ENCODE measurements around the gene OLFM4. TPM values are rescaled to one million over a fixed set of nuclear protein-coding genes. Genes with fewer than 3 reads are reported as not detected.

OLFM4 gene, protein sequence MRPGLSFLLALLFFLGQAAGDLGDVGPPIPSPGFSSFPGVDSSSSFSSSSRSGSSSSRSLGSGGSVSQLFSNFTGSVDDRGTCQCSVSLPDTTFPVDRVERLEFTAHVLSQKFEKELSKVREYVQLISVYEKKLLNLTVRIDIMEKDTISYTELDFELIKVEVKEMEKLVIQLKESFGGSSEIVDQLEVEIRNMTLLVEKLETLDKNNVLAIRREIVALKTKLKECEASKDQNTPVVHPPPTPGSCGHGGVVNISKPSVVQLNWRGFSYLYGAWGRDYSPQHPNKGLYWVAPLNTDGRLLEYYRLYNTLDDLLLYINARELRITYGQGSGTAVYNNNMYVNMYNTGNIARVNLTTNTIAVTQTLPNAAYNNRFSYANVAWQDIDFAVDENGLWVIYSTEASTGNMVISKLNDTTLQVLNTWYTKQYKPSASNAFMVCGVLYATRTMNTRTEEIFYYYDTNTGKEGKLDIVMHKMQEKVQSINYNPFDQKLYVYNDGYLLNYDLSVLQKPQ
- not detected in 2 replicates for total RNA-seq

DNA sequence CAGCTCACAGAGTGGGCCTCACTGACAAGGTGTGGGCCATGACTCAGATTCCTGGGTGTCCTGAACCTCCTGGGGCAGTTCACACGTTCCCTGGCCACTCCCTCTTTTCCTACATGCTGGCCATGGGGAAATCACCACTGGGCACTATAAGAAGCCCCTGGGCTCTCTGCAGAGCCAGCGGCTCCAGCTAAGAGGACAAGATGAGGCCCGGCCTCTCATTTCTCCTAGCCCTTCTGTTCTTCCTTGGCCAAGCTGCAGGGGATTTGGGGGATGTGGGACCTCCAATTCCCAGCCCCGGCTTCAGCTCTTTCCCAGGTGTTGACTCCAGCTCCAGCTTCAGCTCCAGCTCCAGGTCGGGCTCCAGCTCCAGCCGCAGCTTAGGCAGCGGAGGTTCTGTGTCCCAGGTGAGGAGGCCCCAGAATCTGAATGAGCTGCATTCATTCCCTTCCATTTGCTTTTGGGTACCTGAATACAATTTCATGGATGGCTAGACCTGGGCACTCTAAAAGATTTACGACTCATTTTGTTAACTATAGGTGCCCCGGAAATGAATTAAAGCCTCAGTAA lies at the start of gene OLFM4:
Gene OLFM4, plus strand, starts transcription at position 177 of the 567 bp plus-strand sequence. Its CDS starts 24 bp downstream, at position 201.
- Mint-ChIP-seq H3K27ac (no peak within 1 kb of the TSS), H3K36me3 (ENCODE audit: low read depth) (no peaks in the 10 kb centered on the region), H3K27me3 (ENCODE audit: insufficient read depth) (no peaks in the 10 kb centered on the region), H3K9me3 (no peaks in the 10 kb centered on the region), H3K4me3 (no peak within 1 kb of the TSS), H3K4me1 (ENCODE audit: low read depth) (no peaks in the 10 kb centered on the region)
- intact Hi-C loops (cut with micrococcal nuclease) = no loop called here
- DNase-seq (ENCODE audit: low spot score) = no peak

DNA sequence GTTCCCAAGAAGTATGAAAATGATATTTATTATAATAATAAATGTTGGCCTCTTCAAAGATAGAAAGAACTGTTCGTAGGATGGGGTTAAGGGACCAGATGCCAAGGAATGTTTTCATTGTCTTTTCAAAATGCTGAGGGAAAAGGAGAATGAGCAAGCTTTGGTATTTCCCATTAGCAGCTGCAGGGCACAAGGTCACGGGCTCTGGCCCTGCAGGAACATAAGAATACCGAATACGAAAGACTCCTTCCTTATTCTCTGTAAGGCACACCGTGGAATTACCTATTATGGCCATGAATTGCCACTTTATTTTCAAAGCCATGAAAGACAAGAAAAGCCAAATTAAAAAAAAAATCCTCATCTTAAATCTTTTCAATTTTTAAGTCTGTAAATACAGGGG lies 49.6 kb upstream of the OLFM4 start:
- H3K9me3 Mint-ChIP-seq = no peaks in the 10 kb centered on the region
- no peak overlapping the region for H3K27ac Mint-ChIP-seq
- intact Hi-C loops (cut with micrococcal nuclease) = no loop called here
- no peak for DNase-seq (ENCODE audit: low spot score)
- no peaks in the 10 kb centered on the region for H3K4me1 Mint-ChIP-seq (ENCODE audit: low read depth)
- peaks cover 2% of the 10 kb centered on the region for H3K27me3 Mint-ChIP-seq (ENCODE audit: insufficient read depth)
- no peak overlapping the region for H3K4me3 Mint-ChIP-seq
- no peaks in the 10 kb centered on the region for H3K36me3 Mint-ChIP-seq (ENCODE audit: low read depth)

DNA sequence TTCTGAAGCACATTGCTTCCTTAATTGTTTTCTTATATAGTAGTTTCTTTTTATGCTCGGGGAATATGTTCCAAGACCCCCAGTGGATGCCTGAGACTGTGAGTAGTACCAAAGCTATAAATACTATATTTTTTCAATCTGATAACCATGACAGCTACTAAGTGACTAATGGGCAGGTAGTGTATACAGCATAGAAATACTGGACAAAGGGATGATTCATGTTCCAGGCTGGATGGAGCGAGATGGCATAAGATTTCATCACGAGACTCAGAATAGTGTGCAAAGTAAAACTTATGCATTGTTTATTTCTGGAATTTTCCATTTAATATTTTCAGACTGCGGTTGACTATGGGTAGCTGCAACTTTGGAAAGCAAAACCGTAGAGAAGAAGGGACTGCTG lies 47.9 kb upstream of the OLFM4 start:
- Mint-ChIP-seq H3K4me1 (ENCODE audit: low read depth) (no peaks in the 10 kb centered on the region), H3K36me3 (ENCODE audit: low read depth) (no peaks in the 10 kb centered on the region), H3K4me3 (no peak overlapping the region), H3K27me3 (ENCODE audit: insufficient read depth) (peaks cover 5% of the 10 kb centered on the region), H3K9me3 (no peaks in the 10 kb centered on the region), H3K27ac (no peak overlapping the region)
- intact Hi-C loops (cut with micrococcal nuclease) = no loop called here
- no peak for DNase-seq (ENCODE audit: low spot score)

DNA sequence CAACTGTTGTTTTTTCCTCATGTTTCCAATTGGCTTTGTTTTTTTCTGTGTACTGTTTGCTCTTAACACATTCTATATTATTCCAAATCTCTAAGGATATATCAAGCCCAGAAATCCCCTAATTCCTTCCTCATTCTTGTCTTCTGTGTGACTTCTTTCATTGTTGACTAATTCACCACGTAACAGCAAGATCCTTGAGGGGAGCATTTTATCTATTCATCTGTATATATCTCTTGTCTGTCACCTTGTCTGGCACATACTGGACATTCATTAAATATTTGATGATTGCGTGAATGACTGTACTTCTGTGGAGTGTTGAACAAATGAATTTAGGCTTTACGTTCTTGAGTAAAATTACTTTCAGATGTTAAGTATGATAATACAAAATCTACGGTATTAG lies 44.8 kb upstream of the OLFM4 start:
- Mint-ChIP-seq H3K4me1 (ENCODE audit: low read depth) (no peaks in the 10 kb centered on the region), H3K4me3 (no peak overlapping the region), H3K27me3 (ENCODE audit: insufficient read depth) (peaks cover 5% of the 10 kb centered on the region), H3K27ac (no peak overlapping the region), H3K9me3 (no peaks in the 10 kb centered on the region), H3K36me3 (ENCODE audit: low read depth) (no peaks in the 10 kb centered on the region)
- intact Hi-C loops (cut with micrococcal nuclease) = no loop called here
- no peak for DNase-seq (ENCODE audit: low spot score)

DNA sequence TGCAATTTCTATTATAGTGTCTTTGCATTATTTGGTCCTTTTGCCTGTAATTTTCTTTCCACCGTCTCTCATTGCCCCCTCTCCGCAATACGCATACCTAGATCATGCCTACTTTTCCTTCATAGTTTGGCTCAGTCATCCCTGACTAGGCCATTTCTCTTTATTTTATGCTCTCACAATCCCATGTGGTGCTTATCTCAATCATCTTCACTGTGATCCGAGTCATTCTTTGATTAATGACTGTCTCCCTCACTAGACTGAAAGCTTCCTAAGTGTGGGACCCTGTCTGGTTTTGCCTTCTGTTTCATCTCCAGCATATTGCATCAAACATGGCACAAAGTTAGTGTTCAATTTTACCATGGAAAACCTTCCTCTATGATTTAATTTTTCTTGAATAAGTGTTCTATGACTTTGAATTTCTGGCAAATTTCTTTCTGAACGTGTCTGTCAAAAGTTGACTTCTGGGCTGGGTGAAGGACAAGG lies 43.7 kb upstream of the OLFM4 start:
- Mint-ChIP-seq H3K36me3 (ENCODE audit: low read depth) (no peaks in the 10 kb centered on the region), H3K27me3 (ENCODE audit: insufficient read depth) (peaks cover 5% of the 10 kb centered on the region), H3K27ac (no peak overlapping the region), H3K4me1 (ENCODE audit: low read depth) (no peaks in the 10 kb centered on the region), H3K4me3 (no peak overlapping the region), H3K9me3 (no peaks in the 10 kb centered on the region)
- DNase-seq (ENCODE audit: low spot score) = no peak
- intact Hi-C loops (cut with micrococcal nuclease) = no loop called here

DNA sequence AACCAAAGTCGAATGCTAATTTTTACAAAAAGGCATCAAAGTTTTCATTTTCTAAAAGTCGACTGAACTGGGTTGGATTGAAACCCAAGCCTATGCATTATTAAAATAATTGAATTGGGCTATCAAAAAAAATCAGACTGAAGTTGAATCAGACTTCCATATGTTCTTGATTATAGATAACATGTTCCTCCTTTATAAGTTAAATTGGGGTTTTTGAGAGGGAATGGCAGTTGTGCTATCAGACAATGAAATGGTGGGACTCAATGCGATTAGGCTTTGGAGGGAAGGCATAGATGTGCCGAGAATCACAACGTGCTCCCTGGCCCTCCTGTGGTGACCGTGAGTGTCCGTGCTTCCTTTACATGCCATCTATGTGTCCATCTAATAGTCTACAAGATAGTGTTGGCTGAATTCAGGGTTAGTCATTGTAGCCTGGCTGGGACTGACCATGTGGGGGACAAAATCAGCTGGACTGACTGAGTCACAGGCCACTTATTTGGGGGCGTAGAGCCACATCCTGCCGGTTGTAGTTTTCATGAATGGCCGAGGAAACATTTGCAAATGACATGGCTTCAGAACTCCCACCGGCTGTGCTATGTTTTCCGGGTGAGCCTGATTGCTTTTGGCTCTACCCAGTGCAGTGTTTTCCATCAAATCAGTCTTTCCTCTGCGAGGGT lies 37.1 kb upstream of the OLFM4 start:
- Mint-ChIP-seq H3K27ac (no peak overlapping the region), H3K27me3 (ENCODE audit: insufficient read depth) (no peaks in the 10 kb centered on the region), H3K4me3 (no peak overlapping the region), H3K36me3 (ENCODE audit: low read depth) (no peaks in the 10 kb centered on the region), H3K4me1 (ENCODE audit: low read depth) (no peaks in the 10 kb centered on the region), H3K9me3 (no peaks in the 10 kb centered on the region)
- intact Hi-C loops (cut with micrococcal nuclease) = no loop called here
- no peak for DNase-seq (ENCODE audit: low spot score)

DNA sequence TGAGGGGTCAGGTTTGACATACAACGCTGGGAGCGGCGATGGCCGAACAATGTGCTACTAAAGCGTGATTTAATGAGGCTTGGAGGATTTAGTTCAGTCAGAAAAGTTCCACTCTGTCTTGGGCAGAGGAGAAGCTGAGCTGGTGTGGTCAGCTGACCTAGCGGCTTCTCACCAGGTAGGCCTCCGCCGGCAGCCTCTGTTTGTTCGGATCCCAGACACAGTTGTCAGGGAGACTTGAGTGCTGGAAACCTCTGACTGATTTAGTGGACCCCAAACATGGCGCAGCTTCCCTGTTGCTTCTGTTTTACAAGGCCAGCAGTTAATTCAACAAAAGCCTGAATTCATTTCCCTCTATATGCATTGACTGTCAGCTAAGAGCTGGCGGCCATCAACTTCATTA lies 36.5 kb upstream of the OLFM4 start:
- Mint-ChIP-seq H3K36me3 (ENCODE audit: low read depth) (no peaks in the 10 kb centered on the region), H3K27me3 (ENCODE audit: insufficient read depth) (no peaks in the 10 kb centered on the region), H3K9me3 (no peaks in the 10 kb centered on the region), H3K4me1 (ENCODE audit: low read depth) (no peaks in the 10 kb centered on the region), H3K4me3 (no peak overlapping the region), H3K27ac (no peak overlapping the region)
- intact Hi-C loops (cut with micrococcal nuclease) = no loop called here
- DNase-seq (ENCODE audit: low spot score) = no peak

DNA sequence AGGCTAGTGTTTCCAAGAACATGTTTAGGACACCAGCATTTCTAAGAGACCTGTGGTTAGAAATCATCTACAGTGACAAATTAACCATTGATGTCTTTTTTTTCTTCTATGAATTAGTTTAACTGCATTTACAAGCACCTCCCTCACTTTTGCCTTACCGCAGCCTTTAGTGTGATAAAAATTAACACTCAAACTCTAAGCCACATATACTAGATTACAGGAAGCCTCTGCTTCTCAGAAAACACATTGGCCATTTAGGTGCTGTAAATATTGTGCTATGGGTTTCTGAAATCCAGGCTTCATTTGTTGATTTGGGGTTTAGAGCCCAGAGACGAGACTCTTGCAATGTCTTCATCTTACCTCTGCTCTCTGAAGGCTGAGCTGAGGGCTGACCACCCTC lies 34.6 kb upstream of the OLFM4 start:
- H3K27me3 Mint-ChIP-seq (ENCODE audit: insufficient read depth) = no peaks in the 10 kb centered on the region
- no peak for DNase-seq (ENCODE audit: low spot score)
- intact Hi-C loops (cut with micrococcal nuclease) = no loop called here
- H3K36me3 Mint-ChIP-seq (ENCODE audit: low read depth) = no peaks in the 10 kb centered on the region
- H3K9me3 Mint-ChIP-seq = no peaks in the 10 kb centered on the region
- no peaks in the 10 kb centered on the region for H3K4me1 Mint-ChIP-seq (ENCODE audit: low read depth)
- H3K27ac Mint-ChIP-seq = no peak overlapping the region
- no peak overlapping the region for H3K4me3 Mint-ChIP-seq

DNA sequence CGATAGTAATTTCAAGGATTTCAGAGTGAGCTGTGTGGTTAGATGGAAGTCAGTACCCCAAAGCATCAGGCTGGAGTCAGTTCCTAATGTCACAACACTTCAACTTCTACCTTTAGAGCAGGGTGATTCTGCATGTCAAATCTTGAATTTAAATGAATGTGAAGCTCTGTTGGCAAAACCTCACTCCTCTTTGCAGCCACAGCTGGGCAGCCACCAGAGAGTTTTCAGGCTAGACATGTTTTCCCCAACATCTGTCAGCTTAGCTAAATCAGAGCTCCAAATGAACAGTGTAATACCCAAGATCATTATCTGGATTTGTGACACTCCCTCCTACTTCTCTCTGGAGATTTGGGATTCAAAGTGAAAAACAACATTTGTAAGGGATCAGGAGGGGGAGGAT lies 33.7 kb upstream of the OLFM4 start:
- no peaks in the 10 kb centered on the region for H3K36me3 Mint-ChIP-seq (ENCODE audit: low read depth)
- no peaks in the 10 kb centered on the region for H3K27me3 Mint-ChIP-seq (ENCODE audit: insufficient read depth)
- H3K4me3 Mint-ChIP-seq = no peak overlapping the region
- intact Hi-C loops (cut with micrococcal nuclease) = no loop called here
- H3K4me1 Mint-ChIP-seq (ENCODE audit: low read depth) = peaks cover 5% of the 10 kb centered on the region
- DNase-seq (ENCODE audit: low spot score) = no peak
- H3K9me3 Mint-ChIP-seq = peaks cover 5% of the 10 kb centered on the region
- H3K27ac Mint-ChIP-seq = no peak overlapping the region

DNA sequence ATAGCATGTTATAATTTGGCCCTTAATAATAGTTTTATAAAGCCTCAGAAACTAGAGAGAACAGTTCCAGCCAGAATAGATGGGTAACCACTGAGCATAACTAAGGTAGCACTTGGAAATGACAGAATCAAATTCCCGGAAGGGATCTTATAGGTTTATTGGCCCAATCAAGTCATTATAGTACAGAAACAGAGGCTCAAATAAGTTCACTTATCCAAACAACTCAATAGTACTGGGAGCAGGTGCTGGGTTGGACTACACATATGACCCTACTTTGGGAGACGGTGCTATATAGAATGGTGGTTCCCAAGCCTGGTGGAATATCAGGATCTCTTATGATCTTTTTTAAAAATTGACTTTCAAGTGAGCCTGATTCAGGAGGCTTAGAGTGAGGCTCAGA lies 32.7 kb upstream of the OLFM4 start:
- H3K36me3 Mint-ChIP-seq (ENCODE audit: low read depth) = no peaks in the 10 kb centered on the region
- no peak overlapping the region for H3K27ac Mint-ChIP-seq
- intact Hi-C loops (cut with micrococcal nuclease) = no loop called here
- DNase-seq (ENCODE audit: low spot score) = no peak
- H3K27me3 Mint-ChIP-seq (ENCODE audit: insufficient read depth) = no peaks in the 10 kb centered on the region
- no peak overlapping the region for H3K4me3 Mint-ChIP-seq
- H3K4me1 Mint-ChIP-seq (ENCODE audit: low read depth) = peaks cover 5% of the 10 kb centered on the region
- H3K9me3 Mint-ChIP-seq = peaks cover 5% of the 10 kb centered on the region

DNA sequence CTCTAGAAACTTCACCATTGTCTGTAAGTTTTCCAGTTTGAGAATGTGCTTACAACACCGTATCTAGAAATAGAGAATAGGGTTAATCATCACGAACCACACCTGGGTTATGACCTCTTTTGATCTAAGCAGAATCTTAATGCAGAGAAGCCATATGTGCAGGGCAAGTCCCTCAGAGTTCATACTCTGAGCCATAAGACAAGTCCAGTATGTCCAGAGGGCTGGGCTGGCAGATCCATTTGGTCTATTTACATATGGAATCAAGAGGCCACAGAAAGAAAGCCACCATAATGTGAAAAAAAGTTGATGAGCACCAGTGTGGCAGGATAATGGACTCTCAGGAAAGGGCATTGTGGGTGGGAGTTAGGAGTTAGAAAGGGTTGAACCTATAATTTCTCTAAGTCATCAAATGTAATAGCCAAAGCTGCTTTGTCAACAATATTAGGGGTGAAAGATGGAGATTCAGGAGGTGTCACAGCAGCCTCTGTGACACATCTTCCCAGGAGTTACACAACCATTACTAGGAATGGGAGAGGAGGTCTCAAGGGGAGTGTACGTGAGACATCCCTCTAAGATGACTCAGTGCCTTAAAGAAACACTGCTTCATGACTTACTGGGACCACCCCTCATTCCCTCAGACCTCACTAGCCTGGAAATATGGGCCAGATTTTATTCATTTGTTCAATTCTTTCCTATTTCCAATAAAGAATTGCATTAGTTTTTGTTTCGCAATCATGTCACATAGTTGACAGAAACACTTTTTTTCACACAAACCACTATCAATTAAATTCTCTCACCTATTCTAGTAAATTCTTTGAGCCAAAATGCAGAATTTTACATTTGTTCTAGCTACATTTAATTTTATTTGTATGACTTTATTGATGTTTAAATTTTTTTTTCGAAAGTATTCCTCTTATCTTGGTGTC lies 30.4 kb upstream of the OLFM4 start:
- no peak overlapping the region for H3K27ac Mint-ChIP-seq
- H3K36me3 Mint-ChIP-seq (ENCODE audit: low read depth) = no peaks in the 10 kb centered on the region
- H3K4me1 Mint-ChIP-seq (ENCODE audit: low read depth) = peaks cover 5% of the 10 kb centered on the region
- no peak for DNase-seq (ENCODE audit: low spot score)
- H3K27me3 Mint-ChIP-seq (ENCODE audit: insufficient read depth) = no peaks in the 10 kb centered on the region
- intact Hi-C loops (cut with micrococcal nuclease) = no loop called here
- H3K4me3 Mint-ChIP-seq = no peak overlapping the region
- H3K9me3 Mint-ChIP-seq = peaks cover 5% of the 10 kb centered on the region

DNA sequence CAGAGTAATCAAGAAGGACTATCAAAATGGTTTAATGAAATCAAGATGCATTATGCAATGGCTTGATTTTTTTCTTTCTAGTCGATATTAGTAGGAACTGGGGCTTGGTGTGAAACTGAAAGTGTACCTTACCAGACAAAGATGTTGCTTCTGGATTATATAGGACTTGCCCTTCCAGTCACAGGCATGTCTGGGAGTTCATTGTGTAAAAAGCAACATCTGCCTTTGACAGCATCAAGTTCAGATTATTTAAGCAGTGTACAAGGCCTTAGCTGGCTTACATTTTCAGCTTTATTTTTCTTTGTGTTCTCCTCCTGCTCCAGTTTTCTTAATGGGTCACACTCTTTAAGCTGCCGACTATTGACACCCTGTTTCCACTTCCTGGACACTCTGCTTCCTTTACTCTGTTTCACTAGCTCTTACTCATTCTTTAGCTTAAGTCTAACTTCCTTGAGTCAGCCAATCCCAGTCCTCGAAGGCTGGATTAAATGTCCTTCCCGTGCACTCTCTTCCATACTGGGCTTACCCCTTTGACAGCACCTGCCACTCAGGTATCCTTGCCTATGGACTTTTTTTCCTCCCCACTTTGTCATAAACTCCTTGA lies 29.4 kb upstream of the OLFM4 start:
- no peaks in the 10 kb centered on the region for H3K27me3 Mint-ChIP-seq (ENCODE audit: insufficient read depth)
- no peak overlapping the region for H3K27ac Mint-ChIP-seq
- intact Hi-C loops (cut with micrococcal nuclease) = no loop called here
- H3K36me3 Mint-ChIP-seq (ENCODE audit: low read depth) = no peaks in the 10 kb centered on the region
- H3K4me3 Mint-ChIP-seq = no peak overlapping the region
- peaks cover 5% of the 10 kb centered on the region for H3K4me1 Mint-ChIP-seq (ENCODE audit: low read depth)
- no peak for DNase-seq (ENCODE audit: low spot score)
- H3K9me3 Mint-ChIP-seq = peaks cover 5% of the 10 kb centered on the region

Data from activated T-helper 1 cell treated with anti-CD3 and anti-CD28 coated beads, Interleukin-12 subunit alpha, Interleukin-12 subunit beta, Interleukin-2, Interleukin-4 antibody, amounts not matched to agents 30 ng/mL and 10 ng/mL and 1 ng/mL, durations not matched to agents 14 hours and 24 hours and 36 hours (primary cell).